ENCODE results near the gene CNTNAP2.

- TF ChIP-seq CTCF (conservative IDR thresholded peaks at IDR 0.05; ENCODE audit: low read length) = no peak
- no peak for TF ChIP-seq EZH2phosphoT487 (IDR thresholded peaks at IDR 0.05; ENCODE audit: borderline replicate concordance, low read depth, low read length)
Measured at GRCh38 chr7:147586526-147586925, 1469.9 kb downstream of the CNTNAP2 start.
